H9 (cell line): ENCODE results near the gene RPL29. TPM values are rescaled to one million over a fixed set of nuclear protein-coding genes. Genes with fewer than 3 reads are reported as not detected.

ENCODE experiments used
- DNase-seq: peaks from one replicate; pipeline ENCODE4 v3.0.0-alpha.2; 2017
- H2AFZ ChIP-seq: one replicate; pipeline ENCODE4 v1.6.1; 2013; ENCODE audit warnings: mild to moderate bottlenecking, low read length, control low read depth, moderate library complexity
- H2AK5ac ChIP-seq: 2 replicates; pipeline ENCODE4 v1.6.1; 2013; ENCODE audit warnings: low read length, control low read depth, mixed read lengths; ENCODE audit not compliant: insufficient read length
- H2BK120ac ChIP-seq: one replicate; pipeline ENCODE4 v1.6.1; 2013; ENCODE audit warnings: low read depth, mild to moderate bottlenecking, low read length, control low read depth, inconsistent platforms; ENCODE audit not compliant: poor library complexity, severe bottlenecking
- H2BK12ac ChIP-seq: 2 replicates; pipeline ENCODE4 v1.6.1; 2013; ENCODE audit warnings: low read length, control low read depth, mixed read lengths, low read depth; ENCODE audit not compliant: insufficient read length
- H2BK15ac ChIP-seq: 2 replicates; pipeline ENCODE4 v1.6.1; 2013; ENCODE audit warnings: low read depth, low read length, control low read depth
- H2BK20ac ChIP-seq: one replicate; pipeline ENCODE4 v1.6.1; 2013; ENCODE audit warnings: low read depth, mild to moderate bottlenecking, low read length, control low read depth, inconsistent platforms; ENCODE audit not compliant: poor library complexity, severe bottlenecking
- H2BK5ac ChIP-seq: 2 replicates; pipeline ENCODE4 v1.6.1; 2013; ENCODE audit warnings: low read length, control low read depth, mixed read lengths; ENCODE audit not compliant: insufficient read length
- H3K14ac ChIP-seq: 2 replicates; pipeline ENCODE4 v1.6.1; 2013; ENCODE audit warnings: low read length, control low read depth; ENCODE audit not compliant: insufficient read depth
- H3K18ac ChIP-seq: 2 replicates; pipeline ENCODE4 v1.6.1; 2013; ENCODE audit warnings: low read depth, mild to moderate bottlenecking, mixed read lengths, low read length, control low read depth; ENCODE audit not compliant: insufficient read length
- H3K23ac ChIP-seq: 2 replicates; pipeline ENCODE4 v1.6.1; 2013; ENCODE audit warnings: low read length, control low read depth, mixed read lengths, low read depth; ENCODE audit not compliant: insufficient read length
- H3K23me2 ChIP-seq: 2 replicates; pipeline ENCODE4 v1.6.1; 2013; ENCODE audit warnings: low read depth, mild to moderate bottlenecking, mixed read lengths, low read length, control low read depth; ENCODE audit not compliant: insufficient read length, poor library complexity, severe bottlenecking
- H3K27ac ChIP-seq: 2 replicates; pipeline ENCODE4 v1.5.1; 2013; ENCODE audit warnings: low read length, control low read depth, mixed read lengths, low read depth; ENCODE audit not compliant: insufficient read length
- H3K27me3 ChIP-seq: 2 replicates; pipeline ENCODE4 v1.6.1; 2013; ENCODE audit warnings: low read length, control low read depth, inconsistent platforms; ENCODE audit not compliant: insufficient read depth
- H3K4ac ChIP-seq: 2 replicates; pipeline ENCODE4 v1.6.1; 2013; ENCODE audit warnings: low read depth, mild to moderate bottlenecking, control low read depth, inconsistent platforms, low read length, moderate library complexity
- H3K4me1 ChIP-seq: 2 replicates; pipeline ENCODE4 v1.6.1; 2013; ENCODE audit warnings: low read length, control low read depth, inconsistent platforms; ENCODE audit not compliant: insufficient read depth
- H3K4me2 ChIP-seq: 2 replicates; pipeline ENCODE4 v1.6.1; 2013; ENCODE audit warnings: low read length, control low read depth, mixed read lengths; ENCODE audit not compliant: insufficient read length, insufficient read depth
- H3K56ac ChIP-seq: 2 replicates; pipeline ENCODE4 v1.6.1; 2013; ENCODE audit warnings: low read depth, mild to moderate bottlenecking, mixed read lengths, low read length, control low read depth; ENCODE audit not compliant: insufficient read length
- H3K79me1 ChIP-seq: 2 replicates; pipeline ENCODE4 v1.6.1; 2013; ENCODE audit warnings: low read depth, mild to moderate bottlenecking, moderate library complexity, low read length, control low read depth, inconsistent platforms; ENCODE audit not compliant: insufficient read depth, poor library complexity, severe bottlenecking
- H3K79me2 ChIP-seq: 2 replicates; pipeline ENCODE4 v1.6.1; 2013; ENCODE audit warnings: low read length, control low read depth, inconsistent platforms; ENCODE audit not compliant: insufficient read depth
- H3K9ac ChIP-seq: 2 replicates; pipeline ENCODE4 v1.6.1; 2013; ENCODE audit warnings: low read length, control low read depth, mixed read lengths; ENCODE audit not compliant: insufficient read length; ENCODE audit errors: extremely low read depth
- H3K9me3 ChIP-seq: one replicate; pipeline ENCODE4 v1.6.1; 2013; ENCODE audit warnings: low read depth, low read length, inconsistent platforms; ENCODE audit not compliant: control insufficient read depth
- H3T11ph ChIP-seq: one replicate; pipeline ENCODE4 v1.6.1; 2013; ENCODE audit warnings: mild to moderate bottlenecking, low read length, control low read depth, inconsistent platforms
- H4K20me1 ChIP-seq: one replicate; pipeline ENCODE4 v1.6.1; 2013; ENCODE audit not compliant: control insufficient read depth, insufficient read length, insufficient read depth
- H4K5ac ChIP-seq: 2 replicates; pipeline ENCODE4 v1.6.1; 2013; ENCODE audit warnings: low read depth, mild to moderate bottlenecking, mixed read lengths, low read length, control low read depth; ENCODE audit not compliant: insufficient read length
- H4K8ac ChIP-seq: replicated peaks from 2 replicates; pipeline ENCODE4 v1.6.1; 2013; ENCODE audit warnings: low read length, control low read depth, mixed read lengths, low read depth; ENCODE audit not compliant: insufficient read length
- H4K91ac ChIP-seq: 2 replicates; pipeline ENCODE4 v1.6.1; 2013; ENCODE audit warnings: low read depth, mild to moderate bottlenecking, moderate library complexity, mixed read lengths, low read length, control low read depth; ENCODE audit not compliant: insufficient read length
- H3K27ac Mint-ChIP-seq, 3 experiments: 2 replicates in 2 of 3; 3 replicates in 1 of 3; pipeline ENCODE4 v1.8.0; 2020 to 2021; ENCODE audit warnings: mixed read lengths in 3 of 3, mild to moderate bottlenecking in 1 of 3, moderate library complexity in 1 of 3
- H3K27me3 Mint-ChIP-seq: 2 replicates; pipeline ENCODE4 v1.8.0; 2021; ENCODE audit warnings: low read depth, mild to moderate bottlenecking, moderate library complexity, mixed read lengths
- H3K36me3 Mint-ChIP-seq, 3 experiments: 2 replicates in 2 of 3; 3 replicates in 1 of 3; pipeline ENCODE4 v1.8.0; 2020 to 2021; ENCODE audit warnings: low read depth in 3 of 3, mixed read lengths in 3 of 3; ENCODE audit not compliant: insufficient read depth in 1 of 3
- H3K4me1 Mint-ChIP-seq, 2 experiments: 2 replicates each; pipeline ENCODE4 v1.8.0; 2020; ENCODE audit warnings: mixed read lengths in 2 of 2
- H3K4me3 Mint-ChIP-seq, 2 experiments: 2 replicates in 1 of 2; 3 replicates in 1 of 2; pipeline ENCODE4 v1.8.0; 2020 to 2021; ENCODE audit warnings: mild to moderate bottlenecking in 2 of 2, mixed read lengths in 2 of 2, moderate library complexity in 1 of 2
- H3K9me3 Mint-ChIP-seq, 2 experiments: 2 replicates in 1 of 2; 3 replicates in 1 of 2; pipeline ENCODE4 v1.8.0; 2020; ENCODE audit warnings: mild to moderate bottlenecking in 2 of 2, mixed read lengths in 2 of 2, moderate library complexity in 1 of 2
- WGBS: extraction: QIAGEN DNeasy Blood & Tissue Kit; methylation state at CpG from one replicate; pipeline ENCODE4 v1.1.7; 2013; ENCODE audit warnings: missing lambda C conversion rate, low lambda C conversion rate, mixed read lengths; ENCODE audit not compliant: insufficient read length; ENCODE audit errors: extremely low coverage; 5-methylcytosine and 5-hydroxymethylcytosine counted together
- total RNA-seq: library from RNA; stranded (reverse); gene quantifications from 2 replicates; pipeline ENCODE4 v1.2.1, GENCODE V29; 2021
- TF ChIP-seq, protein P1 (sequence below): fragments of 200-600 bp; sonication (generic); conservative IDR thresholded peaks from 3 replicates; pipeline ENCODE4 v1.8.0; 2021; ENCODE audit warnings: antibody characterized with exemption, mild to moderate bottlenecking

The RPL29 gene
- total RNA-seq, 1 experiment from 2014 or later, result 1,592 TPM

DNA sequence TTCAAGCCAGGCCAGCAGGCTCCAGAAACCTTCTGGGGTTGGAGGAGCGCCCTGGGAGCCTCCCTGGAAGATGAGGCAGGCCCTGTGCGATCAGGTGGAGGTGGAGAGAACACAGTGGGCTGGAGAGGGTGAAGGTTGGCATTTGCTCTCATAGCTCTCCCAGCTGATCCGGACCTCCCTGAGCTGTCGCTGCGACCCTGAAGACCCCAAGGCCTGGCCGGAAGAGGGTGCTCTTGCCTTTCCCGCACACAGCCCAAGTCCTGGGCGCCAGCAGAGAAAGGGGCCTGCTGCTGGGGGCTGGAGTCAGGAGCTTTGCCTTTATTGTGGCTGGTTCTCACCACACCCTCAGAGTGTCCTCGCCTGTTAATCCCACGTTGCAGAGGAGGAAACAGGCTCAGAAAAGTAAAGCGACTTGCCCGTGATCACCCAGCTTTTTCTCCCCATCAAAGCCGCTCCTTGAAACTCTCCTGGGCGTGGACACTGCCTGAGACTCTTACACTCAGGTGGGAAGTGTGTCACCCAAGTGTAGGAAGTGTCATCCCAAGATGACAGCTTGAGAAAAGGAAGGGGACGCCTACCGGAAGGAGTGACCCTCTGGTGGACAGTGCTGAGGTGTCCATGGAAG is 8.6 kb upstream of the RPL29 start:
- Histone ChIP-seq H3K14ac (no peak overlapping the region), H4K91ac (no peak overlapping the region), H4K5ac (no peak overlapping the region), H2BK120ac (no peak overlapping the region), H2BK20ac (no peak overlapping the region), H3K9ac (no peak overlapping the region), H3K79me1 (no peaks in the 10 kb centered on the region), H3K4me1 (peaks cover 15% of the 10 kb centered on the region; the same call in 1 of the 2 replicates), H3K4ac (no peak overlapping the region), H3K79me2 (no peaks in the 10 kb centered on the region), H3K4me2 (no peak overlapping the region), H3K23ac (no peak overlapping the region), H2AFZ (no peak overlapping the region), H4K8ac (no peak overlapping the region), H2AK5ac (no peak overlapping the region), H2BK15ac (no peak overlapping the region), H2BK12ac (no peak overlapping the region), H3K27me3 (no peaks in the 10 kb centered on the region), H3K9me3 (no peaks in the 10 kb centered on the region), H2BK5ac (no peak overlapping the region), H3K18ac (no peak overlapping the region), H3K23me2 (no peaks in the 10 kb centered on the region), H3T11ph (no peak overlapping the region), H3K56ac (no peak overlapping the region), H3K27ac (no peak overlapping the region), H4K20me1 (no peaks in the 10 kb centered on the region)
- peaks cover 51 to 60% of the 10 kb centered on the region in 2 experiments for H3K4me1 Mint-ChIP-seq
- no peak overlapping the region for H3K4me3 Mint-ChIP-seq
- TF ChIP-seq, protein P1, sequence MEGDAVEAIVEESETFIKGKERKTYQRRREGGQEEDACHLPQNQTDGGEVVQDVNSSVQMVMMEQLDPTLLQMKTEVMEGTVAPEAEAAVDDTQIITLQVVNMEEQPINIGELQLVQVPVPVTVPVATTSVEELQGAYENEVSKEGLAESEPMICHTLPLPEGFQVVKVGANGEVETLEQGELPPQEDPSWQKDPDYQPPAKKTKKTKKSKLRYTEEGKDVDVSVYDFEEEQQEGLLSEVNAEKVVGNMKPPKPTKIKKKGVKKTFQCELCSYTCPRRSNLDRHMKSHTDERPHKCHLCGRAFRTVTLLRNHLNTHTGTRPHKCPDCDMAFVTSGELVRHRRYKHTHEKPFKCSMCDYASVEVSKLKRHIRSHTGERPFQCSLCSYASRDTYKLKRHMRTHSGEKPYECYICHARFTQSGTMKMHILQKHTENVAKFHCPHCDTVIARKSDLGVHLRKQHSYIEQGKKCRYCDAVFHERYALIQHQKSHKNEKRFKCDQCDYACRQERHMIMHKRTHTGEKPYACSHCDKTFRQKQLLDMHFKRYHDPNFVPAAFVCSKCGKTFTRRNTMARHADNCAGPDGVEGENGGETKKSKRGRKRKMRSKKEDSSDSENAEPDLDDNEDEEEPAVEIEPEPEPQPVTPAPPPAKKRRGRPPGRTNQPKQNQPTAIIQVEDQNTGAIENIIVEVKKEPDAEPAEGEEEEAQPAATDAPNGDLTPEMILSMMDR, result peak; percentile 79
- WGBS, result no CpG with 5 or more reads among the region's 16 CpGs
- H3K27me3 Mint-ChIP-seq, result peaks cover 4% of the 10 kb centered on the region
- peak overlapping the region in 1 of 3 experiments; percentile 41; a peak in 3 of 7 replicates for H3K27ac Mint-ChIP-seq
- no peaks in the 10 kb centered on the region; a peak in 1 of 7 replicates for H3K36me3 Mint-ChIP-seq
- H3K9me3 Mint-ChIP-seq, result no peaks in the 10 kb centered on the region
- DNase-seq, result peak; percentile 82
